Body of pancreas (tissue), 4 donors: ENCODE measurements around the gene GPR17. TPM values are rescaled to one million over a fixed set of nuclear protein-coding genes. Genes with fewer than 3 reads are reported as not detected.

Source experiments
- ATAC-seq: fragments of 150-250 bp; one replicate; pipeline ENCODE4 v1.9.1; 2016
- DNase-seq, 4 donors: peaks; one replicate each; pipeline ENCODE4 v3.0.0-alpha.2; 2019
- H3K27ac ChIP-seq, 4 donors: fragments of 200-600 bp; sonication (generic); 1 replicate in 3 of 4; 2 replicates in 1 of 4; pipeline versions ENCODE4 v1.5.1 to v1.6.1; 2016 to 2019; ENCODE audit warnings: mild to moderate bottlenecking in 1 of 4, mixed read lengths in 1 of 4, moderate library complexity in 1 of 4
- H3K27me3 ChIP-seq, 2 donors: fragments of 200-600 bp; sonication (generic); one replicate each; pipeline ENCODE4 v1.6.0; 2016; ENCODE audit warnings: mild to moderate bottlenecking in 1 of 2
- H3K36me3 ChIP-seq, 2 donors: fragments of 200-600 bp; sonication (generic); replicated peaks in 1 of 2; 2 replicates each; pipeline ENCODE4 v1.5.1; 2016; ENCODE audit warnings: low read depth in 2 of 2; ENCODE audit not compliant: insufficient read depth in 1 of 2
- H3K4me1 ChIP-seq: fragments of 200-600 bp; sonication (generic); one replicate; pipeline ENCODE4 v1.6.0; 2016
- H3K4me3 ChIP-seq, 2 donors: fragments of 200-600 bp; sonication (generic); 1 replicate in 1 of 2; 2 replicates in 1 of 2; pipeline ENCODE4 v1.5.1; 2016 to 2019
- H3K9me3 ChIP-seq, 3 donors: fragments of 200-600 bp; sonication (generic); 1 replicate in 2 of 3; 2 replicates in 1 of 3; pipeline ENCODE4 v1.5.1; 2016
- POLR2A ChIP-seq, 3 donors: fragments of 450-650 bp; IDR thresholded peaks; one replicate each; pipeline ENCODE4 v1.6.1; 2016; ENCODE audit warnings: antibody characterized with exemption in 3 of 3, mild to moderate bottlenecking in 2 of 3
- WGBS, 2 donors: methylation state at CpG; one replicate each; pipeline ENCODE4 v1.1.5; 2017; 5-methylcytosine and 5-hydroxymethylcytosine counted together
- intact Hi-C: fragments of 100-400 bp; cut with DNase I; formaldehyde crosslinking; loops from one replicate; pipeline ENCODE4 v1.15.1; 2023
- total RNA-seq, 2 donors: library from RNA; depleted of rRNA; stranded (reverse); fragments of >200 nt; gene quantifications; one replicate each; pipeline ENCODE4 v1.1.0, GENCODE V29; 2016
- TF ChIP-seq, protein P1 (sequence below), 7 experiments: fragments of 450-650 bp in 4 of 7; fragments of 200-600 bp in 3 of 7; sonication (generic) in 3 of 7; IDR thresholded peaks; one replicate each; pipeline ENCODE4 v1.5.1; 2016 to 2019; ENCODE audit warnings: antibody characterized with exemption in 7 of 7

The GPR17 gene
- total RNA-seq, 2 donors from 2014 or later: 0.26 TPM; not detected in 1

DNA sequence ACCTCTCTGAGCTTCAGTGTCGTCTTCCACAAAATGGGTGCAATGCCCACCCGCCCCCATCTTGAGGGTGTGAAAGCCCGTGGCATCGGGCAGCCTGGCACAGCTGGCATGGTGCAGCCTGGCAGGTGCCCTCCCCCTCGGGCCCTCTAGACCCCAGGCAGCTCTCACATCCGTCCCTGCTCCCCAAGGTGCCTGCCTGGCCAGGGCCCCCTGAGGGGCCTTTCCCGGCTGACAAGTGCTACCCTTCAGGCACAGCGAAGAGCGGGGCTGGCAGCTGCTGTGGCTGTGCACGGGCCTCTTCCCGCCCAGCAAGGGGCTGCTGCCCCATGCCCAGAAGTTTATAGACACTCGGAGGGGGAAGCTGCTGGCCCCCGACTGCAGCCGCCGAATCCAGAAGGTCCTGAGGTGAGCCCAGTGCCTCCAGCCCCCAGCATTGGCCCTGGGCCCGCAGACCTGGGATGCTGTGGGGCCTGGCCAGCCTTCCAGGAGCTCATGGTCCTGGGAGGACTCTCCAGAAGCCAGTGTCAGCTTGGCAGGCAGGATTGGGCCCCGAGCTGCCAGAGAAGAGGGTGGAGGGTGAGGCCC lies 13.9 kb upstream of the GPR17 start:
- Histone ChIP-seq H3K4me3 (no peak overlapping the region), H3K9me3 (no peaks in the 10 kb centered on the region), H3K27ac (no peak overlapping the region), H3K36me3 (no peaks in the 10 kb centered on the region), H3K27me3 (no peaks in the 10 kb centered on the region), H3K4me1 (no peaks in the 10 kb centered on the region)
- intact Hi-C loops: no loop called here
- no peak for TF ChIP-seq POLR2A (IDR thresholded peaks at IDR 0.05)
- TF ChIP-seq, protein P1, sequence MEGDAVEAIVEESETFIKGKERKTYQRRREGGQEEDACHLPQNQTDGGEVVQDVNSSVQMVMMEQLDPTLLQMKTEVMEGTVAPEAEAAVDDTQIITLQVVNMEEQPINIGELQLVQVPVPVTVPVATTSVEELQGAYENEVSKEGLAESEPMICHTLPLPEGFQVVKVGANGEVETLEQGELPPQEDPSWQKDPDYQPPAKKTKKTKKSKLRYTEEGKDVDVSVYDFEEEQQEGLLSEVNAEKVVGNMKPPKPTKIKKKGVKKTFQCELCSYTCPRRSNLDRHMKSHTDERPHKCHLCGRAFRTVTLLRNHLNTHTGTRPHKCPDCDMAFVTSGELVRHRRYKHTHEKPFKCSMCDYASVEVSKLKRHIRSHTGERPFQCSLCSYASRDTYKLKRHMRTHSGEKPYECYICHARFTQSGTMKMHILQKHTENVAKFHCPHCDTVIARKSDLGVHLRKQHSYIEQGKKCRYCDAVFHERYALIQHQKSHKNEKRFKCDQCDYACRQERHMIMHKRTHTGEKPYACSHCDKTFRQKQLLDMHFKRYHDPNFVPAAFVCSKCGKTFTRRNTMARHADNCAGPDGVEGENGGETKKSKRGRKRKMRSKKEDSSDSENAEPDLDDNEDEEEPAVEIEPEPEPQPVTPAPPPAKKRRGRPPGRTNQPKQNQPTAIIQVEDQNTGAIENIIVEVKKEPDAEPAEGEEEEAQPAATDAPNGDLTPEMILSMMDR (IDR thresholded peaks at IDR 0.05): no peak
- WGBS, 2 donors: 81 to 100% methylated on average over 1 to 16 of the region's 17 CpGs
- ATAC-seq: no peak
- DNase-seq: no peak

DNA sequence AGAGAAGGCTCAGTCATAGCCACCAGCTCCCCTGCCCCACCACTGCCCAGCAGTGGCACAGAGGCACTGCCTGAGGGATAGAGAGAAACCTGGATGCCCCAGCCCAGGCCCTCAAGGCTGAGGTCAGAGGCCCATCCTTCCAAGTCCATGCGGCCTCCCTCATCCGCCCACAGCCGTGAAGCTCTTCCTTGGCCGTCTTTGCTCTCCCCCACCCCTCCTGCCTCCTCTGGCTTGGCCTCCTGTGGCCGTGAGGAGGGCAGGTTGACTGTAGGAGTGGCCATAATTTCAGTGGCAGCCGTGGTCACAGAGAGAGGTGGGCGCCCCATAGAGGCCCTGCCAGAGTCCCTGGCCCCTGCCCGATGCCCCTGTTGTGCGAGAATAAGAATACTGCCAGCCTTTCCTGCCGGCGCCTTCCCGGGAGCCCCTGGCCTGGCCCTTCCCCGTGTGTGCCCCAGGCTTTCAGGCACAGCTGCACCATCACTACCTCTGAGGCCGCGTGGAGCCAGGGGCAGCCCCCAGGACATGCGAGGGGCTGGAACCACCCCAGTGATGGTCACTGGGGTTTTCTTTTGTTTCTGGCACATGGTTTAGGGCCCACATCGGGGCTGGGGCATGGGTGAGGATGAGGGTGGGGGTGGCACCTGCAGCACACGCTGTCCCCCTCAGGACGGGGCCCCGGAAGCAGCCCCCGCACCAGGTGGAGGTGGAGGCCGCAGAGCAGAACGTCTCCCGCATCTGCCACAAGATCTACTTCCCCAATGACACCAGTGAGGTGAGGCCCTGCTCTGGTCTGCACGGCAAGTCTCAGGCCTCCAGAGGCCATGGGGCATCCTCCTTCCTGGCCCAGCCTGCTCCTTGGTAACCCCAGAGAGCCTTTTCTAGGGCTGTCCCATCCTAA lies 13.1 kb upstream of the GPR17 start:
- H3K27me3 ChIP-seq: no peaks in the 10 kb centered on the region
- intact Hi-C loops: no loop called here
- no peak overlapping the region for H3K27ac ChIP-seq
- no peaks in the 10 kb centered on the region for H3K36me3 ChIP-seq
- TF ChIP-seq POLR2A (IDR thresholded peaks at IDR 0.05): no peak
- TF ChIP-seq, protein P1 (IDR thresholded peaks at IDR 0.05): no peak
- ATAC-seq: no peak
- peaks cover 2% of the 10 kb centered on the region for H3K4me1 ChIP-seq
- DNase-seq: no peak
- no peak overlapping the region for H3K4me3 ChIP-seq
- H3K9me3 ChIP-seq: no peaks in the 10 kb centered on the region
- WGBS, 2 donors: 80% methylated on average over 12 to 20 of the region's 25 CpGs

DNA sequence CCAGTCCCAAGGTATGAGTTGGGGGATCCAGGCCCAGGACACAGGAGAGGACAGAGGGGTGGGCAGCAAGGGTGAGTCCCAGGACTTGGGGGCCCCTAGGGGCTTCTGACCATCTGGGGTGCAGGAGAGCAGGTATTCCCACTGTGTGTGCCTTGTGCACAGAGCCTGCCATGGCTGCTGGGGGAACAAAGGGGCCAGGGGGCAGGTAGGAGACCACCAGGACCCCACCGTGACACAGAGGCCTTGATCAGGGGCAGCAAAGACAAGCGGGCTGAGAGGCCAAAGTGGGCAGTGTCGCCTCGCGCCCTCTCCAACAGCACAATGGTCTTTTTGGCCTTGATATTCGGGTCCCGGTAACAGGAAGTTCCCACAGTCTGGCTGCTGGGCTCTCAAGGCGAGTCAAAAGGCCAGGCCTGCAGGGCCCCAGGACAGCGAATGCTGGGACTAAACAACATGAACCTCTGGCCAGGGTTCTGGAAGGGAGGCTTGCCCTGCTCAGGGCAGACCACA lies 12.3 kb upstream of the GPR17 start:
- 81 to 87% methylated on average over 3 to 9 of the region's 9 CpGs for WGBS, 2 donors
- H3K27ac ChIP-seq: no peak overlapping the region

DNA sequence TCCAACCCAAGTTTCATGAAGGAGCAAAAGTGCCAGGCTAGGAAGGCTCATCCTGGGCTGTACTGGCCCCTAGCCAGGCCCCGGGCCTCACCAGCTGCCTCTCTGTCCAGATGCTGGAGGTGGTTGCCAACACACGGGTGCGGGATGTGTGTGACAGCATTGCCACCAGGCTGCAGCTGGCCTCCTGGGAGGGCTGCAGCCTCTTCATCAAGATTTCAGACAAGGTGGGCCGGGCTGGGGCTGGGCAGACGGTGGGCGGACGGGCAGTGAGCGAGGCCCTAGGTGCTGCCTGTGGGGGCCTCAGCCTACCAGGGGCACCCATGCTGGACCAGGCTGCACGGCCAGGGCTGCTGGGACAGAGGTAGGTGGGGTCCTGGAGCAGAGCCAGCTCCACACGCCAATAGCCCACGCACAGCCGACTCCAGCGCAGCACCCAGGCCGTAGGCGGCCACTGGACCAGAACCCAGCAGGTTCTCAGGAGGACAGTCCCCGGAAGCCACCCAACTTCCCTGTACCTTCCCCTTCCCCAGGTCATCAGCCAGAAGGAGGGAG lies 11.8 kb upstream of the GPR17 start:
- Histone ChIP-seq H3K9me3 (no peaks in the 10 kb centered on the region), H3K36me3 (no peaks in the 10 kb centered on the region), H3K4me3 (no peak overlapping the region), H3K27ac (no peak overlapping the region), H3K4me1 (peaks cover 5% of the 10 kb centered on the region), H3K27me3 (no peaks in the 10 kb centered on the region)
- TF ChIP-seq, protein P1 (IDR thresholded peaks at IDR 0.05): no peak
- TF ChIP-seq POLR2A (IDR thresholded peaks at IDR 0.05): no peak
- no peak for ATAC-seq
- DNase-seq: no peak
- WGBS, 2 donors: 72 to 81% methylated on average over 11 to 14 of the region's 16 CpGs
- intact Hi-C loops: no loop called here

More for the DNA sequence above, 12.3 kb upstream of the GPR17 start:
- no peaks in the 10 kb centered on the region for H3K36me3 ChIP-seq
- peaks cover 5% of the 10 kb centered on the region for H3K4me1 ChIP-seq
- no peaks in the 10 kb centered on the region for H3K27me3 ChIP-seq
- no peak overlapping the region for H3K4me3 ChIP-seq
- ATAC-seq (no peak), DNase-seq (no peak)
- TF ChIP-seq, protein P1 (IDR thresholded peaks at IDR 0.05): no peak
- TF ChIP-seq POLR2A (IDR thresholded peaks at IDR 0.05): no peak
- intact Hi-C loops: no loop called here
- H3K9me3 ChIP-seq: no peaks in the 10 kb centered on the region
